ENCODE measurements around the gene MUC22. TPM values are rescaled to one million over a fixed set of nuclear protein-coding genes. Genes with fewer than 3 reads are reported as not detected.

The MUC22 gene
- polyA plus RNA-seq, 2 of the 4 experiments (the other 2 are of a cell fraction) = not detected

DNA sequence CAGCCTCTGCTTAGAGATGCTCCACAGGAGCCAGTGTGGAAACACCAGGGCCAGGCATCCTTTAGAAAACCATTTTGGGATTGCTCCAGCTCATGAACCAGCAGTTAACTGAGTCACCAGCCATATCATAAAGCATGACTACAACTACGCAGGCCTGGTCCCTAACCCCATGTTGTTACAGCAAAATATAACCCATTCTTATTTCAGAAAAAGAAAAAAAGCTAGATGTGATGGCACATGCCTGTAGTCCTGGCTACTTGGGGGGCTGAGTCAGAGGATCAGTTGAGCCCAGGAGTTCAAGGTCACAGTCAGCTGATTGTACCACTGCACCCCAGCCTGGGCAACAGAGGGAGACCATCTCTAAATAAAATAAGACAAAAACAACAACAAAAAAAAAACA is 65.3 kb downstream of the MUC22 start:
- TF ChIP-seq RAD21 (conservative IDR thresholded peaks at IDR 0.05 in 1 of 2, IDR thresholded peaks at IDR 0.05 in 1 of 2) = no peak
- TF ChIP-seq ZSCAN20 (CRISPR knock-in tag; IDR thresholded peaks at IDR 0.05) = no peak
- no peak for TF ChIP-seq HOXB13 (CRISPR knock-in tag; IDR thresholded peaks at IDR 0.05; ENCODE audit: low read depth)
- no peak for TF ChIP-seq RFX5 (IDR thresholded peaks at IDR 0.05)
- no peak for TF ChIP-seq ESRRA (IDR thresholded peaks at IDR 0.05; ENCODE audit: borderline replicate concordance, low read length)
- TF ChIP-seq, protein P1, sequence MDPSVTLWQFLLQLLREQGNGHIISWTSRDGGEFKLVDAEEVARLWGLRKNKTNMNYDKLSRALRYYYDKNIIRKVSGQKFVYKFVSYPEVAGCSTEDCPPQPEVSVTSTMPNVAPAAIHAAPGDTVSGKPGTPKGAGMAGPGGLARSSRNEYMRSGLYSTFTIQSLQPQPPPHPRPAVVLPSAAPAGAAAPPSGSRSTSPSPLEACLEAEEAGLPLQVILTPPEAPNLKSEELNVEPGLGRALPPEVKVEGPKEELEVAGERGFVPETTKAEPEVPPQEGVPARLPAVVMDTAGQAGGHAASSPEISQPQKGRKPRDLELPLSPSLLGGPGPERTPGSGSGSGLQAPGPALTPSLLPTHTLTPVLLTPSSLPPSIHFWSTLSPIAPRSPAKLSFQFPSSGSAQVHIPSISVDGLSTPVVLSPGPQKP (IDR thresholded peaks at IDR 0.05; ENCODE audit: low read depth, low read length) = no peak
- no peak for TF ChIP-seq ZNF302 (CRISPR knock-in tag; IDR thresholded peaks at IDR 0.05)
- TF ChIP-seq, protein P2, sequence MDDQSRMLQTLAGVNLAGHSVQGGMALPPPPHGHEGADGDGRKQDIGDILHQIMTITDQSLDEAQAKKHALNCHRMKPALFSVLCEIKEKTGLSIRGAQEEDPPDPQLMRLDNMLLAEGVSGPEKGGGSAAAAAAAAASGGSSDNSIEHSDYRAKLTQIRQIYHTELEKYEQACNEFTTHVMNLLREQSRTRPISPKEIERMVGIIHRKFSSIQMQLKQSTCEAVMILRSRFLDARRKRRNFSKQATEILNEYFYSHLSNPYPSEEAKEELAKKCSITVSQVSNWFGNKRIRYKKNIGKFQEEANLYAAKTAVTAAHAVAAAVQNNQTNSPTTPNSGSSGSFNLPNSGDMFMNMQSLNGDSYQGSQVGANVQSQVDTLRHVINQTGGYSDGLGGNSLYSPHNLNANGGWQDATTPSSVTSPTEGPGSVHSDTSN (IDR thresholded peaks at IDR 0.05) = no peak
- no peak for TF ChIP-seq POLR2AphosphoS2 (conservative IDR thresholded peaks at IDR 0.05; ENCODE audit: low read length)
- TF ChIP-seq SMC3 (IDR thresholded peaks at IDR 0.05) = no peak
- TF ChIP-seq CBX2 (IDR thresholded peaks at IDR 0.05; ENCODE audit: borderline replicate concordance, low read depth) = no peak
- TF ChIP-seq FOXS1 (CRISPR knock-in tag; IDR thresholded peaks at IDR 0.05) = no peak
- no peak for TF ChIP-seq PHF8 (IDR thresholded peaks at IDR 0.05; ENCODE audit: borderline replicate concordance, low read depth)
- Histone ChIP-seq H3K4me2 (no peak overlapping the region), H3K4me1 (peaks cover 12% of the 10 kb centered on the region), H3K27ac (no peak overlapping the region), H3K9me3 (no peaks in the 10 kb centered on the region), H3K4me3 (no peak overlapping the region)
- POLR2A ChIA-PET = no interaction called here
- WGBS (ENCODE audit: missing lambda C conversion rate) = 78% methylated on average over 1 of the region's 1 CpG
- no peak for ATAC-seq
- CTCF ChIA-PET = interaction anchor here (0.7 to 5.0 kb wide), 3 partner anchors 12 to 160 kb away, joined by 5 to 49 read pairs (median 6); partner anchors contain the start of gene VARS2
- no peak for DNase-seq (ENCODE audit: low read depth in 1 of 2, low spot score in 1 of 2)
- FAIRE-seq = no peak

GRCh38 chr6:31076611-31077010 is 66.3 kb downstream of the MUC22 start:
- no peak for TF ChIP-seq HOXB13 (CRISPR knock-in tag; IDR thresholded peaks at IDR 0.05; ENCODE audit: low read depth)
- TF ChIP-seq PHF8 (IDR thresholded peaks at IDR 0.05; ENCODE audit: borderline replicate concordance, low read depth) = no peak
- TF ChIP-seq ZFP36 (IDR thresholded peaks at IDR 0.05; ENCODE audit: borderline replicate concordance, partially characterized antibody) = no peak
- no peak for TF ChIP-seq CHD2 (IDR thresholded peaks at IDR 0.05; ENCODE audit: low read length, partially characterized antibody)
- no peak for TF ChIP-seq RFX5 (IDR thresholded peaks at IDR 0.05)
- no peak for TF ChIP-seq RAD21 (conservative IDR thresholded peaks at IDR 0.05 in 1 of 2, IDR thresholded peaks at IDR 0.05 in 1 of 2)
- TF ChIP-seq USF2 (IDR thresholded peaks at IDR 0.05) = no peak
- no peak for TF ChIP-seq NPAS2 (CRISPR knock-in tag; IDR thresholded peaks at IDR 0.05; ENCODE audit: borderline replicate concordance)
- TF ChIP-seq BCL3 (IDR thresholded peaks at IDR 0.05) = no peak
- no peak for TF ChIP-seq ESRRA (IDR thresholded peaks at IDR 0.05; ENCODE audit: borderline replicate concordance, low read length)
- TF ChIP-seq, protein P2 (IDR thresholded peaks at IDR 0.05) = no peak
- no peak for TF ChIP-seq RARB (CRISPR knock-in tag; IDR thresholded peaks at IDR 0.05)
- TF ChIP-seq NFE2L2 (conservative IDR thresholded peaks at IDR 0.05; ENCODE audit: low read length) = no peak
- TF ChIP-seq ZSCAN20 (CRISPR knock-in tag; IDR thresholded peaks at IDR 0.05) = no peak
- TF ChIP-seq HEYL (CRISPR knock-in tag; IDR thresholded peaks at IDR 0.05) = no peak
- no peak for TF ChIP-seq ZC3H11A (IDR thresholded peaks at IDR 0.05)
- TF ChIP-seq CTCF (IDR thresholded peaks at IDR 0.05) = no peak
- TF ChIP-seq REST (IDR thresholded peaks at IDR 0.05) = no peak
- Histone ChIP-seq H3K27ac (no peak overlapping the region), H3K4me2 (no peak overlapping the region), H3K4me3 (no peak overlapping the region), H3K9me3 (no peaks in the 10 kb centered on the region), H3K4me1 (peaks cover 12% of the 10 kb centered on the region)
- ChIA-PET CTCF (interaction anchor here (0.7 to 5.0 kb wide), 5 partner anchors 27 to 161 kb away, joined by 3 to 95 read pairs (median 6); partner anchors contain the start of gene VARS2), POLR2A (no interaction called here)
- ATAC-seq = no peak
- WGBS (ENCODE audit: missing lambda C conversion rate) = 85% methylated on average over 4 of the region's 4 CpGs
- DNase-seq (ENCODE audit: low read depth in 1 of 2, low spot score in 1 of 2) = no peak
- no peak for FAIRE-seq

All from A549 (cell line).